ENCODE results near the gene MIEN1. TPM values are rescaled to one million over a fixed set of nuclear protein-coding genes. Genes with fewer than 3 reads are reported as not detected.
"Not testable (repeated sequence)": the region's sequence is repeated elsewhere in the genome, so short reads cannot be mapped to it uniquely, and the experiment has no call there.

Gene MIEN1
- total RNA-seq, 2 experiments from 2014 or later: 41.0 to 43.8 TPM

- H3K9me3 Mint-ChIP-seq: no peaks in the 10 kb centered on the region
- intact Hi-C loops (cut with micrococcal nuclease): loop anchor here (2.0 kb wide), 1 partner anchor 37 kb away; no protein-coding TSS in a partner anchor
- H3K4me1 Mint-ChIP-seq (ENCODE audit: low read depth): peaks cover 75% of the 10 kb centered on the region
- H3K27ac Mint-ChIP-seq: peak overlapping the region; percentile 91
- CTCF ChIA-PET: interaction anchor here (0.8 to 2.8 kb wide), 17 partner anchors 9 to 225 kb away, joined by 3 to 20 read pairs (median 4); partner anchors contain the start of genes IKZF3, MIEN1 and PSMD3
- DNase-seq: peak; percentile 60
- H3K27me3 Mint-ChIP-seq: no peaks in the 10 kb centered on the region
- POLR2A ChIA-PET: interaction anchor here (0.7 to 4.5 kb wide), 16 partner anchors 8 to 224 kb away, joined by 3 to 42 read pairs (median 4); partner anchors contain the start of genes IKZF3 and PSMD3
- H3K4me3 Mint-ChIP-seq: peak overlapping the region; percentile 43
- H3K36me3 Mint-ChIP-seq: peaks cover 9% of the 10 kb centered on the region
Observed at GRCh38 chr17:39755554-39756379, 25.4 kb upstream of the MIEN1 start.

GRCh38 chr17:39754958-39755553, 24.7 kb upstream of the MIEN1 start:
- CTCF ChIA-PET: interaction anchor here (0.7 to 2.8 kb wide), 16 partner anchors 15 to 226 kb away, joined by 3 to 20 read pairs (median 5); partner anchors contain the start of genes IKZF3, MIEN1 and PSMD3

GRCh38 chr17:39754161-39754957, 24.0 kb upstream of the MIEN1 start:
- intact Hi-C loops (cut with micrococcal nuclease): loop anchor here (1.0 to 5.0 kb wide), 7 partner anchors 38 to 226 kb away; partner anchors contain the start of genes PGAP3, PSMD3 and STARD3
- Mint-ChIP-seq H3K27ac (peak overlapping the region; percentile 91), H3K9me3 (no peaks in the 10 kb centered on the region), H3K36me3 (peaks cover 3% of the 10 kb centered on the region), H3K4me3 (peak overlapping the region; percentile 78), H3K4me1 (ENCODE audit: low read depth) (peaks cover 67% of the 10 kb centered on the region), H3K27me3 (no peaks in the 10 kb centered on the region)
- ChIA-PET POLR2A (interaction anchor here (0.5 to 4.5 kb wide), 12 partner anchors 10 to 809 kb away, joined by 3 to 42 read pairs (median 5); partner anchors contain the start of genes IKZF3 and PSMD3), CTCF (interaction anchor here (0.7 to 2.8 kb wide), 14 partner anchors 15 to 226 kb away, joined by 3 to 20 read pairs (median 6); partner anchors contain the start of genes IKZF3, MIEN1 and PSMD3)
- DNase-seq: peak; percentile 98

More at GRCh38 chr17:39754958-39755553, 24.7 kb upstream of the MIEN1 start:
- DNase-seq: no peak
- peak overlapping the region; percentile 43 for H3K4me3 Mint-ChIP-seq
- POLR2A ChIA-PET: interaction anchor here (0.7 to 4.5 kb wide), 15 partner anchors 9 to 225 kb away, joined by 3 to 42 read pairs (median 4); partner anchors contain the start of genes IKZF3 and PSMD3
- H3K4me1 Mint-ChIP-seq (ENCODE audit: low read depth): peaks cover 72% of the 10 kb centered on the region
- peak overlapping the region; percentile 91 for H3K27ac Mint-ChIP-seq
- intact Hi-C loops (cut with micrococcal nuclease): loop anchor here (1.0 to 5.0 kb wide), 7 partner anchors 38 to 225 kb away; partner anchors contain the start of genes PGAP3, PSMD3 and STARD3
- H3K36me3 Mint-ChIP-seq: peaks cover 9% of the 10 kb centered on the region
- no peaks in the 10 kb centered on the region for H3K27me3 Mint-ChIP-seq
- H3K9me3 Mint-ChIP-seq: no peaks in the 10 kb centered on the region

GRCh38 chr17:39753514-39754160, 23.3 kb upstream of the MIEN1 start:
- no peak for DNase-seq
- Mint-ChIP-seq H3K4me3 (peak overlapping the region; percentile 78), H3K27ac (peak overlapping the region; percentile 93), H3K9me3 (no peaks in the 10 kb centered on the region), H3K27me3 (no peaks in the 10 kb centered on the region), H3K36me3 (peaks cover 2% of the 10 kb centered on the region), H3K4me1 (ENCODE audit: low read depth) (peaks cover 60% of the 10 kb centered on the region)
- intact Hi-C loops (cut with micrococcal nuclease): loop anchor here (1.0 to 5.0 kb wide), 7 partner anchors 39 to 227 kb away; partner anchors contain the start of genes PGAP3, PSMD3 and STARD3
- ChIA-PET CTCF (interaction anchor here (0.6 to 2.9 kb wide), 7 partner anchors 10 to 211 kb away, joined by 3 to 32 read pairs (median 5); partner anchors contain the start of genes IKZF3 and MIEN1), POLR2A (interaction anchor here (0.9 to 4.5 kb wide), 4 partner anchors 16 to 108 kb away, joined by 3 to 42 read pairs (median 10); no protein-coding TSS in a partner anchor)

GRCh38 chr17:39752241-39752881, 22.0 kb upstream of the MIEN1 start:
- Mint-ChIP-seq H3K27ac (no peak overlapping the region), H3K36me3 (no peaks in the 10 kb centered on the region), H3K4me1 (ENCODE audit: low read depth) (peaks cover 47% of the 10 kb centered on the region), H3K9me3 (no peaks in the 10 kb centered on the region), H3K4me3 (peak overlapping the region; percentile 50), H3K27me3 (no peaks in the 10 kb centered on the region)
- CTCF ChIA-PET: interaction anchor here (1.2 to 2.9 kb wide), 5 partner anchors 9 to 130 kb away, joined by 5 to 32 read pairs (median 6); partner anchors contain the start of genes IKZF3 and MIEN1
- intact Hi-C loops (cut with micrococcal nuclease): loop anchor here (5.0 kb wide), 2 partner anchors 65 to 115 kb away; partner anchors contain the start of genes PGAP3 and STARD3
- DNase-seq: no peak
- POLR2A ChIA-PET: interaction anchor here (1.4 to 4.5 kb wide), 2 partner anchors 17 to 23 kb away, joined by 3 to 42 read pairs; no protein-coding TSS in a partner anchor

GRCh38 chr17:39751637-39752036, 21.3 kb upstream of the MIEN1 start:
- POLR2A ChIA-PET: no interaction called here
- Mint-ChIP-seq H3K9me3 (no peaks in the 10 kb centered on the region), H3K27me3 (no peaks in the 10 kb centered on the region), H3K27ac (no peak overlapping the region), H3K4me1 (ENCODE audit: low read depth) (peaks cover 40% of the 10 kb centered on the region), H3K4me3 (no peak overlapping the region), H3K36me3 (no peaks in the 10 kb centered on the region)
- DNase-seq: peak; percentile 28
- intact Hi-C loops (cut with micrococcal nuclease): loop anchor here (5.0 kb wide), 2 partner anchors 64 to 114 kb away; partner anchors contain the start of genes PGAP3 and STARD3
- CTCF ChIA-PET: interaction anchor here (2.9 kb wide), 1 partner anchor 129 kb away, joined by 32 read pairs; no protein-coding TSS in a partner anchor

- Mint-ChIP-seq H3K36me3 (no peaks in the 10 kb centered on the region), H3K4me3 (no peak overlapping the region), H3K4me1 (ENCODE audit: low read depth) (peaks cover 34% of the 10 kb centered on the region), H3K27me3 (no peaks in the 10 kb centered on the region), H3K9me3 (no peaks in the 10 kb centered on the region), H3K27ac (no peak overlapping the region)
- POLR2A ChIA-PET: no interaction called here
- CTCF ChIA-PET: interaction anchor here (2.9 kb wide), 1 partner anchor 129 kb away, joined by 32 read pairs; no protein-coding TSS in a partner anchor
- DNase-seq: no peak
- intact Hi-C loops (cut with micrococcal nuclease): loop anchor here (5.0 kb wide), 2 partner anchors 64 to 114 kb away; partner anchors contain the start of genes PGAP3 and STARD3
Observed at GRCh38 chr17:39751016-39751543, 20.7 kb upstream of the MIEN1 start.

- H3K27me3 Mint-ChIP-seq: no peaks in the 10 kb centered on the region
- ChIA-PET POLR2A (no interaction called here), CTCF (no interaction called here)
- H3K9me3 Mint-ChIP-seq: no peaks in the 10 kb centered on the region
- no peak overlapping the region for H3K27ac Mint-ChIP-seq
- intact Hi-C loops (cut with micrococcal nuclease): loop anchor here (5.0 kb wide), 2 partner anchors 63 to 113 kb away; partner anchors contain the start of genes PGAP3 and STARD3
- no peak overlapping the region for H3K4me3 Mint-ChIP-seq
- no peaks in the 10 kb centered on the region for H3K36me3 Mint-ChIP-seq
- peaks cover 27% of the 10 kb centered on the region for H3K4me1 Mint-ChIP-seq (ENCODE audit: low read depth)
- no peak for DNase-seq
Observed at GRCh38 chr17:39750131-39751015, 20.0 kb upstream of the MIEN1 start.

- POLR2A ChIA-PET; H3K27me3 Mint-ChIP-seq; DNase-seq; H3K4me3 Mint-ChIP-seq; intact Hi-C loops (cut with micrococcal nuclease); H3K36me3 Mint-ChIP-seq; H3K9me3 Mint-ChIP-seq: not testable (repeated sequence)
- CTCF ChIA-PET: interaction anchor here (1.1 kb wide), 1 partner anchor 114 kb away, joined by 3 read pairs; no protein-coding TSS in a partner anchor
- peak overlapping the region; percentile 8 for H3K27ac Mint-ChIP-seq
- H3K4me1 Mint-ChIP-seq (ENCODE audit: low read depth): peaks cover 21% of the 10 kb centered on the region
Observed at GRCh38 chr17:39748444-39749034, 18.2 kb upstream of the MIEN1 start.
